ENCODE measurements around the gene TSSC4. TPM values are rescaled to one million over a fixed set of nuclear protein-coding genes. Genes with fewer than 3 reads are reported as not detected.

Gene TSSC4
- total RNA-seq, 2 experiments from 2014 or later = 36.2 to 38.9 TPM

DNA sequence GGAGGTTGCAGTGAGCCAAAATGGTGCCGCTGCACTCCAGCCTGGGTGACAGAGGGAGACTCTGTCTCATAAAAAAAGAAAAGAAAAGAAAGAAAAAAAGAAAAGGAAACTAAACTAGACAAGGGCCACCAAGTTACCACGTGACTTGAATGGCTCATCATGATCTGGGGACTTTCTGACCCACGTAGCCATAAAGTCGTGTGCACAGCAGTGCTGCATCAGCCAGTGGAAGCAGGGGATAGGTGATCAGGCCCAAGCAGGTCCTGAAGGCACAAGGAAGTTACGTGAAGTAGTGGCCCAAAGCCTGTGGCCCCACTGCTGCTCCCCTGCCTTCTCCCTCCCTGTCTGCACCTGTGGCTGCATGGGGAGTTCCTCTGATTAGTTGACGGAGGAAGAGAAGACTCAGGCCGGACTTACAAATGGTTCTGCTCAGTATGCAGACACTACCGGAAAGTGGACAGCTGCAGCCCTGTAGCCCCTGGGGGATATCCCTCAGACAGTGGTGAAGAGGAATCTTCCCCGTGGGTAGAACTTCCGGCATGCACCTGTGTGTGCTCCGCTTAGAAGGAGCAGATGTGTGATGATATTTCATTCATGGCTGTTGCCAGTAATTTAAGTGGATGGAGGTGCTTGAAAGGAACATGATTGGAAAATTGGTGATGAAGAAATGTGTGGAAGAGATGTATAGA, 41.7 kb upstream of the TSSC4 start:
- ChIA-PET POLR2A (no interaction called here), CTCF (no interaction called here)
- DNase-seq (no peak), ATAC-seq (no peak)
- Mint-ChIP-seq H3K9me3 (no peaks in the 10 kb centered on the region), H3K27me3 (no peaks in the 10 kb centered on the region), H3K36me3 (ENCODE audit: low read depth) (no peaks in the 10 kb centered on the region), H3K4me1 (ENCODE audit: low read depth) (no peaks in the 10 kb centered on the region), H3K27ac (no peak overlapping the region), H3K4me3 (no peak overlapping the region)
- intact Hi-C loops (cut with micrococcal nuclease) = no loop called here
- TF ChIP-seq, protein P1, sequence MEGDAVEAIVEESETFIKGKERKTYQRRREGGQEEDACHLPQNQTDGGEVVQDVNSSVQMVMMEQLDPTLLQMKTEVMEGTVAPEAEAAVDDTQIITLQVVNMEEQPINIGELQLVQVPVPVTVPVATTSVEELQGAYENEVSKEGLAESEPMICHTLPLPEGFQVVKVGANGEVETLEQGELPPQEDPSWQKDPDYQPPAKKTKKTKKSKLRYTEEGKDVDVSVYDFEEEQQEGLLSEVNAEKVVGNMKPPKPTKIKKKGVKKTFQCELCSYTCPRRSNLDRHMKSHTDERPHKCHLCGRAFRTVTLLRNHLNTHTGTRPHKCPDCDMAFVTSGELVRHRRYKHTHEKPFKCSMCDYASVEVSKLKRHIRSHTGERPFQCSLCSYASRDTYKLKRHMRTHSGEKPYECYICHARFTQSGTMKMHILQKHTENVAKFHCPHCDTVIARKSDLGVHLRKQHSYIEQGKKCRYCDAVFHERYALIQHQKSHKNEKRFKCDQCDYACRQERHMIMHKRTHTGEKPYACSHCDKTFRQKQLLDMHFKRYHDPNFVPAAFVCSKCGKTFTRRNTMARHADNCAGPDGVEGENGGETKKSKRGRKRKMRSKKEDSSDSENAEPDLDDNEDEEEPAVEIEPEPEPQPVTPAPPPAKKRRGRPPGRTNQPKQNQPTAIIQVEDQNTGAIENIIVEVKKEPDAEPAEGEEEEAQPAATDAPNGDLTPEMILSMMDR (IDR thresholded peaks at IDR 0.05) = no peak

DNA sequence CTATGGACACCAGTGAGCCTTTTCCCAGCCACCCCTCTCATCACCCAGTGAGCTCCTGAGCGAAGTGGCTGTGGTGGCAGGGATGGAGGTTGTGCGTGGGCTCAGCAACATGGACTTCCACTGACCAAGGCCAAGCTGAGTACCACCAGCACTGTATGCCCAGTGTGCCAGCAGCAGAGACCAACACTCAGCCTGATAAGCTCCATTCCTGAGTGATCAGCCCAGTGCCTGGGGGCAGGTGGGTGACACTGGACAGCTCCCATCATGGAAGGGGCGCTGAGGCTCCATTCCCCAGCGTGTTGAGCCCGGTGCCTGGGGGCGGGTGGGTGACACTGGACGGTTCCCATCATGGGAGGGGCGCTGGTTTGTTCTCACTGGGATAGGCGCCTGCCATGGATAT, 41.0 kb upstream of the TSSC4 start:
- POLR2A ChIA-PET = no interaction called here
- Mint-ChIP-seq H3K27me3 (no peaks in the 10 kb centered on the region), H3K4me3 (no peak overlapping the region), H3K9me3 (no peaks in the 10 kb centered on the region), H3K27ac (no peak overlapping the region), H3K4me1 (ENCODE audit: low read depth) (no peaks in the 10 kb centered on the region), H3K36me3 (ENCODE audit: low read depth) (no peaks in the 10 kb centered on the region)
- CTCF ChIA-PET = no interaction called here
- no peak for ATAC-seq
- DNase-seq = no peak
- intact Hi-C loops (cut with micrococcal nuclease) = no loop called here
- TF ChIP-seq, protein P1 (IDR thresholded peaks at IDR 0.05) = no peak

DNA sequence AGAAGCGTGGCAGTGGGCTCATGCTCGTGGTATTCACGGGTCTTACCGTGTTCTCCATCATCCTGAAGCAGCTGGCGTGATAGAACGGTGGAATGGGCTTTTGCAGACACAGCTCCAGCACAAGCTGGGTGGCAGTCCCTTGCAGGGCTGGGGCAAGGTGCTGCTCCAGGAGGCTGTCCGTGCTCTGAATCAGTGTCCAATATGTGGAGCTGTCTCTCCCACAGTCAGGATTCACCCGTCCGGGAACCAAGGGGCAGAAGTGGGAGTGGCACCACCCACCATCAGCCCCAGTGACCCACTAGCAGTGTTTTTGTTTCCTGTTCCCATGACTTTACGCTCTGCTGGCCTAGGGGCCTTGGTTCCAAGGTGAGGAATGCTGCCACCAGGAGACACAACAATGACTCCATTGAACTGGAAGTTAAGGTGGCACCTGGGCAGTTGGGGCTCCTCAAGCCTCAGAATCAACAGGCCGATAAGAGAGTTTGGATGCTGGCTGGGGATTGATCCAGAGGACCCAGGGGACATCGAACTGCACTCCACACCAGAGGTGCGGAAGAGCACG, 40.4 kb upstream of the TSSC4 start:
- H3K27ac Mint-ChIP-seq = no peak overlapping the region
- H3K36me3 Mint-ChIP-seq (ENCODE audit: low read depth) = no peaks in the 10 kb centered on the region
- no peak overlapping the region for H3K4me3 Mint-ChIP-seq
- intact Hi-C loops (cut with micrococcal nuclease) = no loop called here
- DNase-seq (no peak), ATAC-seq (no peak)
- no peaks in the 10 kb centered on the region for H3K27me3 Mint-ChIP-seq
- TF ChIP-seq, protein P1 (IDR thresholded peaks at IDR 0.05) = no peak
- CTCF ChIA-PET = no interaction called here
- H3K9me3 Mint-ChIP-seq = no peaks in the 10 kb centered on the region
- no peaks in the 10 kb centered on the region for H3K4me1 Mint-ChIP-seq (ENCODE audit: low read depth)
- POLR2A ChIA-PET = no interaction called here

DNA sequence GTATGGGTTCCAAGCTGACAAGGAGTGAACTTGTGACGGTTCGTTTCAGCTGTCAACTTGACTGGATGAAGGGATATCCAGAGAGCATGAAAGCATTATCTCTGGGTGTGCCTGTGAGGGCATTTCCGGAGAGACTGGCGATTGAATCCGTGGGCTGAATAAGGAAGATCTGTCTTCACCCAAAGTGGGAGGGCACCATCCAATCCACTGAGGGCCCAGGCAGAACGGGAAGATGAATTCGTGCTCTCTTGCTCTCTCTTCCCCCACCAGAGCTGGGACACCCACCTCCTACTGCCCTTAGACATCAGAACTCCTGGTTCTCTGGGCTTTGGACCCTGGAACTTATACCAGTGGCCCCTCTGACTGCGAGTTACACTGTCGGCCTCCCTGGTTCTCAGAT, 39.0 kb upstream of the TSSC4 start:
- Mint-ChIP-seq H3K27ac (no peak overlapping the region), H3K4me3 (no peak overlapping the region), H3K27me3 (no peaks in the 10 kb centered on the region), H3K36me3 (ENCODE audit: low read depth) (no peaks in the 10 kb centered on the region), H3K9me3 (no peaks in the 10 kb centered on the region), H3K4me1 (ENCODE audit: low read depth) (no peaks in the 10 kb centered on the region)
- intact Hi-C loops (cut with micrococcal nuclease) = no loop called here
- ATAC-seq (no peak), DNase-seq (no peak)
- CTCF ChIA-PET = no interaction called here
- TF ChIP-seq, protein P1 (IDR thresholded peaks at IDR 0.05) = no peak
- POLR2A ChIA-PET = no interaction called here

DNA sequence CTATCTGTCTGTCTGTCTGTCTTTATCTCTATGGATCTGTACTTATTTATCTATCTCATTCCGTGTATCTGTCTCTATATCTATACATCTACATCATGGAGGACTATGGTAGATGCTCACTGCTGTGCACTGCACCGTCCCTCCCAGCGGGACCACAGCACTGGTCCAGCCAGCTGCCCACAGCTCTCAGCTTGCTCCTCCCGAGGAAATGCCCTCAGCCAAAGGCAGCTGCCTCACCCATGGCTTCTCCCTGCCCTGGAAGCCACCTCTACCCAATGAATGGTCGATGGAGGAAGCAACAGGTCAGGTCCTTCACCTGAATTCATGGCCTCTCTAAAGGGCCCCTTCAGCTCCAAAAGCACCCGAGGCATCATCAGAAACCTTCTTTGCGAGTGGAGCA, 38.1 kb upstream of the TSSC4 start:
- Mint-ChIP-seq H3K4me1 (ENCODE audit: low read depth) (no peaks in the 10 kb centered on the region), H3K36me3 (ENCODE audit: low read depth) (no peaks in the 10 kb centered on the region), H3K27ac (no peak overlapping the region), H3K9me3 (no peaks in the 10 kb centered on the region), H3K4me3 (no peak overlapping the region), H3K27me3 (no peaks in the 10 kb centered on the region)
- DNase-seq (no peak), ATAC-seq (no peak)
- TF ChIP-seq, protein P1 (IDR thresholded peaks at IDR 0.05) = no peak
- ChIA-PET POLR2A (no interaction called here), CTCF (no interaction called here)
- intact Hi-C loops (cut with micrococcal nuclease) = no loop called here

Measured in activated CD8-positive, alpha-beta T cell treated with anti-CD3 and anti-CD28 coated beads for 36 hours (primary cell).